ENCODE results near the gene PDLIM1. TPM values are rescaled to one million over a fixed set of nuclear protein-coding genes. Genes with fewer than 3 reads are reported as not detected.

Gene PDLIM1
- total RNA-seq, 1 donor from 2014 or later = 113 TPM

DNA sequence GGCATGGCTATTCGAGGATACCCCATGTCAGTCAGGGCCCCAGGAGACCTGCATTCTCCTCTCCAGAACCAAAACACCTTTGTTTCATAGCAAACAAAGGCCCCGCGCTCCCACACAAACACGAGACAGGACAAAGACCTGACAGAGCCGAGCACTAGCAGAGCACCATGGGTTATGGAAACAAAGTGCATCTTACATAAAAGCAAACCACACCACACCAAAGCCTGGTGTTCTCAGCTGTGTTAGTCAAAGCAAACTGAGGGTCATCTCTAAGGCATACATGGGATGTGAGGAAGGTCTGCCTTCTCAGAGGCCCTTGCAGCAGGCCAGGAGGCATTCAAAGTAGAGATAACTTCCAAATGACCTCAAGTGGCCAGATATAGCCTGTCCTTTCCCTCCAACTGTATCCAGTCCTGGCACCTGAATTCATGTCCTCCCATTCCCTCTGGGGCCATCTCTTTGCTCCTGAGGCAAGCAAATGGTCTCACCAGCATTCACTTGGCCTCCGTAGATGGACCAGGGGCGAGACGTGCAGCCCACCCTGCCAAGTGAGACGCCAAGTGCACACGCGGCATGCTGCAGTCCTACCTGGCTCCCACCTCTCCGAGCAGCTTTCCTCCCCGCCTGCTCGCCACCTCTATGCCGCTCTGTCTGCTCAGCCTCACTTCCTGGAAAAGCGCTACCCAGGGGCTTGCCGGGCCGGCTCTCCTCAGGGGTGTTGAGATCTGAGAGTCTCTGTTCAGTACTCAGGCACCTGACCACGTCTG lies 45.3 kb upstream of the PDLIM1 start:
- Mint-ChIP-seq H3K27me3 (no peaks in the 10 kb centered on the region), H3K9me3 (ENCODE audit: low read depth) (no peaks in the 10 kb centered on the region), H3K27ac (peak overlapping the region; percentile 45), H3K4me1 (ENCODE audit: low read depth) (peaks cover 6% of the 10 kb centered on the region), H3K4me3 (ENCODE audit: low read depth) (no peak overlapping the region), H3K36me3 (ENCODE audit: insufficient read depth) (peaks cover 6% of the 10 kb centered on the region)
- TF ChIP-seq, protein P1, sequence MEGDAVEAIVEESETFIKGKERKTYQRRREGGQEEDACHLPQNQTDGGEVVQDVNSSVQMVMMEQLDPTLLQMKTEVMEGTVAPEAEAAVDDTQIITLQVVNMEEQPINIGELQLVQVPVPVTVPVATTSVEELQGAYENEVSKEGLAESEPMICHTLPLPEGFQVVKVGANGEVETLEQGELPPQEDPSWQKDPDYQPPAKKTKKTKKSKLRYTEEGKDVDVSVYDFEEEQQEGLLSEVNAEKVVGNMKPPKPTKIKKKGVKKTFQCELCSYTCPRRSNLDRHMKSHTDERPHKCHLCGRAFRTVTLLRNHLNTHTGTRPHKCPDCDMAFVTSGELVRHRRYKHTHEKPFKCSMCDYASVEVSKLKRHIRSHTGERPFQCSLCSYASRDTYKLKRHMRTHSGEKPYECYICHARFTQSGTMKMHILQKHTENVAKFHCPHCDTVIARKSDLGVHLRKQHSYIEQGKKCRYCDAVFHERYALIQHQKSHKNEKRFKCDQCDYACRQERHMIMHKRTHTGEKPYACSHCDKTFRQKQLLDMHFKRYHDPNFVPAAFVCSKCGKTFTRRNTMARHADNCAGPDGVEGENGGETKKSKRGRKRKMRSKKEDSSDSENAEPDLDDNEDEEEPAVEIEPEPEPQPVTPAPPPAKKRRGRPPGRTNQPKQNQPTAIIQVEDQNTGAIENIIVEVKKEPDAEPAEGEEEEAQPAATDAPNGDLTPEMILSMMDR (IDR thresholded peaks at IDR 0.05; ENCODE audit: unreplicated experiment) = no peak
- DNase-seq (ENCODE audit: low spot score, unreplicated experiment) = no peak

DNA sequence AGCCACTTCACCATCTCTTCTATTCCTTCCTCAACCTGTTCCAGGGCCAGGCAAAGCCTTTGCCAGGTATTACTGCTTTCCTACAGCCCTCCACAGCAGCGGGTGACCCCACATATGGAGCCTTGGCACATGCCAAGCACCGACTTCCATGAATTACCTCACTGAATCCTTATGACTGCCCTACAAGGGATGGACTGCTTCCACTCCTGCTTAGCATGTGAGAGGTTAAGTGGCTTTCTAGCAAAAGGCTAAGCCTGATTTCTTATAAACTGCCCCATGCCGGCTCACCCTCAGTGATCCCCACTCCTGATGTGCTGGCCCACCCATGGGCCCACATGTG lies 44.0 kb upstream of the PDLIM1 start:
- no peak overlapping the region for H3K27ac Mint-ChIP-seq
- peaks cover 5% of the 10 kb centered on the region for H3K36me3 Mint-ChIP-seq (ENCODE audit: insufficient read depth)
- peaks cover under 1% of the 10 kb centered on the region for H3K27me3 Mint-ChIP-seq
- TF ChIP-seq, protein P1 (IDR thresholded peaks at IDR 0.05; ENCODE audit: unreplicated experiment) = no peak
- no peak overlapping the region for H3K4me3 Mint-ChIP-seq (ENCODE audit: low read depth)
- H3K9me3 Mint-ChIP-seq (ENCODE audit: low read depth) = no peaks in the 10 kb centered on the region
- peaks cover 12% of the 10 kb centered on the region for H3K4me1 Mint-ChIP-seq (ENCODE audit: low read depth)
- DNase-seq (ENCODE audit: low spot score, unreplicated experiment) = no peak

DNA sequence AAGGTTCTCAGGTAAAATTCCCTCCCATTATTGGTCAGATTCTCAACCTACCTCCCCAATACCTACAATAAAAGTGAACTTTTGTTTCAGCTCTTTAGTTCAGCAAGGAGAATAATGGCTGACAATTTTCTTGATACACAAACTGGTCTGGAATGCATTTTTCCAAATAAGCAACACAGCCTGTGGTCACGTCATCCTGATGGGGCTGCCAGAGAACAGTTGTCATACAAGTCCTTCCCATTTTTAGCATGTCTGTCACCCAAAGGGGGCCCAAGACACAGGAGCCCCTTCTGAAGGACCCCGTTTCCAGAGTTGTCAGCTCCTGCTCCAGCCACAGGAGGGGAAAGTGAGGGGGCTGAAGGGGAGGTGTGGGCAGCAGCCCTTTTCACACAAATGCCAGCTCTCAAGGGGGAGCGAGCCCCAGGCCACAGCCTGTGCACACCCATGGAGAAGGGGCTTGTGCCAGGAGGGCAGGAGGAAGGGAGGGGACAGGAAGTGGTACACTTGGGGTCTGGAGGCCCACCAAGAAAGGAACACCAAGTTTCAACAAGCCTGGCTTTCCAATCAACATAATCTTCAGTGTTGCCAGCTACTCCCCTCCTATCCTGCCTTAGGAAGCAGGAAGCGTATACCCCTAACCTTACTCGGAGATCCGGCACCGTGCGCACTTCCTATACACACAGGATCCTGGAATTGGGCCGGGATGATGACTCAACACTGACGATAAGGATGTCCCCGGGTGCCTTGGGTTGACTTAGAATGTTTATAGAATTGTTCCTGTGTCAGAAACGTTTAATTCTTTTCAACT lies 43.4 kb upstream of the PDLIM1 start:
- Mint-ChIP-seq H3K27ac (no peak overlapping the region), H3K9me3 (ENCODE audit: low read depth) (no peaks in the 10 kb centered on the region), H3K4me1 (ENCODE audit: low read depth) (peaks cover 12% of the 10 kb centered on the region), H3K27me3 (peaks cover 4% of the 10 kb centered on the region), H3K36me3 (ENCODE audit: insufficient read depth) (peaks cover 9% of the 10 kb centered on the region), H3K4me3 (ENCODE audit: low read depth) (no peak overlapping the region)
- TF ChIP-seq, protein P1 (IDR thresholded peaks at IDR 0.05; ENCODE audit: unreplicated experiment) = no peak
- DNase-seq (ENCODE audit: low spot score, unreplicated experiment) = no peak

DNA sequence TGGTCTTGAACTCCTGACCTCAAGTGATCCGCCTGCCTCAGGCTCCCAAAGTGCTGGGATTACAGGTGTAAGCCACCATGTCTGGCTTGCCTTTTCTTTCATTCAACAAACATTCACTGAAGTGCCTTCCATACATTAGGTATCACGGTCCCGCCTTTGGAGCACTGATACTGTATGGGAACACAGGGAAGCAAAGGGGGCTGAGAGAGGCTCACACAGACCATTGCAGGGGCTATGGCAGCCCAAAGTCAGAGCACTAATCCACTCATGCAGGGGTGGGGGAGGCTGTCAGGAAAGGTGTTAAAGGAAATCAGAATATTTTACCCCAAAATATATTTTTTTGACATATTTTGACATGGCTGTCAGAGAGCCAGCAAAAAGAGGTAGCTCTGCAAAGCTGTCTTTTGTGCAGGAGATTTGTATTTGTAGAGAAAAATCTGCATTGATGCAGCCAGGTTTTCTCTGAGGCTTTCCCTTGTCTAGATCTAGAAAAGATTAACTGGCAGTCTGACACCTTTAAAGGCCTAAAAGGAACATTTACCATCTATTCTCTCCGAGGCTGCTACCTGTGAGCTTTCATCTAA lies 42.0 kb upstream of the PDLIM1 start:
- no peak overlapping the region for H3K4me3 Mint-ChIP-seq (ENCODE audit: low read depth)
- H3K9me3 Mint-ChIP-seq (ENCODE audit: low read depth) = no peaks in the 10 kb centered on the region
- no peak for DNase-seq (ENCODE audit: low spot score, unreplicated experiment)
- H3K4me1 Mint-ChIP-seq (ENCODE audit: low read depth) = peaks cover 12% of the 10 kb centered on the region
- TF ChIP-seq, protein P1 (IDR thresholded peaks at IDR 0.05; ENCODE audit: unreplicated experiment) = no peak
- H3K36me3 Mint-ChIP-seq (ENCODE audit: insufficient read depth) = peaks cover 13% of the 10 kb centered on the region
- no peak overlapping the region for H3K27ac Mint-ChIP-seq
- H3K27me3 Mint-ChIP-seq = peaks cover 4% of the 10 kb centered on the region

DNA sequence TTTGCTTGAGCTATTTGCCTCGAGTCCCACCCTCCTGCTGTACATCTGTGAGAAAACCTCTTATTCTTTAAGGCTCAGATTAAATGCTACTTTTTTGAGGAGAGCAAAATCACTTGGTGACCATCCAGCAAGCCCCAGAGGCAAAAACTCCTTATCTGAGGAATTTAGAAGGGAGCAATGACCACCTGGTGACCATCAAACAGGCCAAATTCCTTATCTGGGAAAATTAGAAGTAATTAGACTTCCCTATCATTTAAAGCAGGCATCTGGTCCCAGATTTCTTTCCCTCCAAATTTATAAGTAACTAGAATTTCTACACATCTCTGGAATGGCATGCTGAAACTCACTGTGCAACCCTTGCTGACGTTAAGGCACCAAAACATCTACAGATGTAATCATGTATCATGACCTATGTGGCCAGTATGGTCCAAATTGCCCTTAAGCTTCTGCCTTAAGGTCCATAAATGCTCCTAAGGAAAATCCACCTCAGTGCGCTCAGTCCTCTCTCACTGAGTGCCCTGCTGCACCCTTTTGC lies 40.9 kb upstream of the PDLIM1 start:
- peaks cover 12% of the 10 kb centered on the region for H3K4me1 Mint-ChIP-seq (ENCODE audit: low read depth)
- peaks cover 13% of the 10 kb centered on the region for H3K36me3 Mint-ChIP-seq (ENCODE audit: insufficient read depth)
- peaks cover 4% of the 10 kb centered on the region for H3K27me3 Mint-ChIP-seq
- no peak for DNase-seq (ENCODE audit: low spot score, unreplicated experiment)
- H3K27ac Mint-ChIP-seq = no peak overlapping the region
- H3K9me3 Mint-ChIP-seq (ENCODE audit: low read depth) = no peaks in the 10 kb centered on the region
- TF ChIP-seq, protein P1 (IDR thresholded peaks at IDR 0.05; ENCODE audit: unreplicated experiment) = no peak
- H3K4me3 Mint-ChIP-seq (ENCODE audit: low read depth) = no peak overlapping the region

All from progenitor cell of endocrine pancreas (in vitro differentiated cells).